ENCODE data around the gene ZNF385B. TPM values are rescaled to one million over a fixed set of nuclear protein-coding genes. Genes with fewer than 3 reads are reported as not detected.

Gene ZNF385B
- total RNA-seq, 1 donor from 2014 or later = not detected

- FAIRE-seq (no peak), DNase-seq (ENCODE audit: low read depth) (no peak)
- no peaks in the 10 kb centered on the region for H3K27me3 ChIP-seq (ENCODE audit: control insufficient read depth, insufficient read depth, low read length)
- H3K36me3 ChIP-seq (ENCODE audit: control insufficient read depth, insufficient read depth, low read length) = no peaks in the 10 kb centered on the region
- TF ChIP-seq CTCF (IDR thresholded peaks at IDR 0.05; ENCODE audit: insufficient read depth, low read length, severe bottlenecking) = no peak
- H3K4me3 ChIP-seq (ENCODE audit: low read depth, low read length) = no peak overlapping the region
These were observed 276.7 kb downstream of the ZNF385B start for GRCh38 chr2:179584760-179585159.

GRCh38 chr2:179581605-179582004, 279.8 kb downstream of the ZNF385B start:
- H3K27me3 ChIP-seq (ENCODE audit: control insufficient read depth, insufficient read depth, low read length) = no peaks in the 10 kb centered on the region
- FAIRE-seq (no peak), DNase-seq (ENCODE audit: low read depth) (no peak)
- no peak for TF ChIP-seq CTCF (IDR thresholded peaks at IDR 0.05; ENCODE audit: insufficient read depth, low read length, severe bottlenecking)
- no peaks in the 10 kb centered on the region for H3K36me3 ChIP-seq (ENCODE audit: control insufficient read depth, insufficient read depth, low read length)
- no peak overlapping the region for H3K4me3 ChIP-seq (ENCODE audit: low read depth, low read length)

- DNase-seq (ENCODE audit: low read depth) (no peak), FAIRE-seq (no peak)
- Histone ChIP-seq H3K36me3 (ENCODE audit: control insufficient read depth, insufficient read depth, low read length) (no peaks in the 10 kb centered on the region), H3K27me3 (ENCODE audit: control insufficient read depth, insufficient read depth, low read length) (no peaks in the 10 kb centered on the region), H3K4me3 (ENCODE audit: low read depth, low read length) (no peak overlapping the region)
- no peak for TF ChIP-seq CTCF (IDR thresholded peaks at IDR 0.05; ENCODE audit: insufficient read depth, low read length, severe bottlenecking)
These were observed 280.9 kb downstream of the ZNF385B start for GRCh38 chr2:179580378-179581146.

- Histone ChIP-seq H3K36me3 (ENCODE audit: control insufficient read depth, insufficient read depth, low read length) (no peaks in the 10 kb centered on the region), H3K27me3 (ENCODE audit: control insufficient read depth, insufficient read depth, low read length) (no peaks in the 10 kb centered on the region), H3K4me3 (ENCODE audit: low read depth, low read length) (no peak overlapping the region)
- DNase-seq (ENCODE audit: low read depth) = no peak
- FAIRE-seq = no peak
- no peak for TF ChIP-seq CTCF (IDR thresholded peaks at IDR 0.05; ENCODE audit: insufficient read depth, low read length, severe bottlenecking)
These were observed 281.6 kb downstream of the ZNF385B start for GRCh38 chr2:179579800-179580199.

- H3K36me3 ChIP-seq (ENCODE audit: control insufficient read depth, insufficient read depth, low read length) = no peaks in the 10 kb centered on the region
- TF ChIP-seq CTCF (IDR thresholded peaks at IDR 0.05; ENCODE audit: insufficient read depth, low read length, severe bottlenecking) = no peak
- FAIRE-seq (no peak), DNase-seq (ENCODE audit: low read depth) (no peak)
- no peak overlapping the region for H3K4me3 ChIP-seq (ENCODE audit: low read depth, low read length)
- no peaks in the 10 kb centered on the region for H3K27me3 ChIP-seq (ENCODE audit: control insufficient read depth, insufficient read depth, low read length)
These were observed 283.1 kb downstream of the ZNF385B start for GRCh38 chr2:179578171-179578916.

All from bronchial epithelial cell (primary cell).